ENCODE results near the gene COL23A1.
"Not testable (repeated sequence)": the region's sequence is repeated elsewhere in the genome, so short reads cannot be mapped to it uniquely, and the experiment has no call there.

COL23A1 gene

DNA sequence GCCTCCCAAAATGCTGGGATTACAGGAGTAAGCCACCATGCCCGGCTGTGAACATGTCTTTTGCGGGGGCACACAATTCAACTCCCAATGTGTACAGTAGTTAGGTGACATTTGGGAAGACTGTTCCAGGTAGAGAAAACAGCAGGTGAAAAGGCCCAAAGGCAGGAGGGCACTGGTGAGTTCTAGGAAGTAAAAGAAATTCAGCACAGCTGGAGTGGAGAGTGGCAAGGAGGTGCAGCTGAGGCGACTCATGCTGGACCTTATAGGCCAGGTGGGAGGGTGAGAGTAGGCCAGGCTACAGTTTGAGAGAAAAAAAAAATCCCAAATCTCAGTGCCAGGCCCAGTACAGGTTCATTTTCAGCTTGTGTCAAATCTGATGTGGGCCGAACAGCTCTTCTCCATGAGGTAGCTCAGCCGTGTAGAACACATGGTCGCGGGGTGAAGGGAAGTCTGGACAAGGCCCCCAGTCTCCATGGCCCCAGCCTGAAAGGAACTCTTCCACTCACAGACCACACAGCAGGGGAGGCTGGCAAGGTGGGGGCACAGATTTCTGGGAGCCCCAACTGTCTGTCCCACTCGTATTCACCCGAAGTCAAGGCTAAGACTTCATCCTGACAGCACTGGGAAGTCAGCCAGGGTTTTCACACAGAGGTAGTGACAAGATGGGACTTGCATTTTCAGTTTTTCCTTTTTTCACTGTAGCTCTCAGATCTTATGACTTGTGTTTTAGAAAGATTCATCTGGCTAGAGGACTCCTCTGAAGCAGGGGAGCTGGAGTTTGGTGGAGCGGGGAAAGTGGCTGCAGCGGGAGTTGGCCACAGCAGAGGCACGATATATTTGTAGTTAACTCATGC is 390.4 kb downstream of the COL23A1 start:
- no peak for DNase-seq

DNA sequence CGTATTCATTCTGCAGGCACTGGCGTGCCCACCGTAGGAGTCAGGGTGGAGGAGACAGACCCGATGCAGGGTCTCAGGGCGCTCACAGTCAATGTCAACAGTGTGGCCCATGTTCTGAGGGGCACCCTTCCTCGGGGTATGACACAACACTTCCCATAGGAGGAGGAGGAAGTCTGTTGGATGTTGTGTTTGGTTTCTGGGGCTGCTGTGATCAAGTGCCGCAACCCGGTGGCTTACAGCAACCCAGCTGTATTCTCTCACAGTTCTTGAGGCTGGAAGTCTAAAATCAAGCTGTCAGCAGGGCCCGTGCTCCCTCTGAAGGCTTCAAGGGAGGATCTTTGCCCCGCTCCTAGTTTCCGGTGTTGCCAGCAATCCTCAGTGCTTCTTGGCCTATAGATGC is 391.5 kb downstream of the COL23A1 start:
- no peak for DNase-seq

DNA sequence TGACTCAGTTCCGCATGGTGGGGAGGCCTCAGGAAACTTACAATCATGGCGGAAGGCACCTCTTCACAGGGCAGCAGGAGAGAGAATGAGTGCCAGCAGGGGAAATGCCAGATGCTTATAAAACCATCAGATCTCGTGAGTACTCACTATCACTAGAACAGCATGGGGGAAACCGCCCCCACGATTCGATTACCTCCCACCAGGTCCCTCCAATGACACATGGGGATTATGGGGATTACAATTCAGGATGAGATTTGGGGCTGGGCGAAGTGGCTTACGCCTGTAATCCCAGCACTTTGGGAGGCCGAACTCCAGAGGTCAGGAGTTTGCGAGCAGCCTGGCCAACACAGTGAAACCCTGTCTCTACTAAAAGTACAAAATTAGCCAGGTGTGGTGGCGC is 392.0 kb downstream of the COL23A1 start:
- DNase-seq: not testable (repeated sequence)

DNA sequence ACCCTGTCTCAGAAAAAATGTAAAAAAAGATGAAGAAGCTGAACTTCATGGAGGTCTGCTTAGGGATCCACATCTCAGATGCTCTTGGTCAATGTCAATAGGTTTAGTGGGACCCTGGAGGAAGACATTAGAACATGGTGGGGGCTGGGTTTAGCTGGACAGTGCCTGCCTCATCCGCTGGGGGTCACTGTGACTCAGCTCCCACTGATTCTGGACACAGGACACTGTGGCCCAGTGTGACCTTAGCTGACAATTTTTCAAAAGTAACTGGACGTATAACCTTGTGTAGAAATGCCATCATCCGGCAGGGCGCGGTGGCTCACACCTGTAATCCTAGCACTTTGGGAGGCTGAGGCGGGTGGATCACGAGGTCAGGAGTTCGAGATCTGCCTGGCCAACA is 393.2 kb downstream of the COL23A1 start:
- no peak for DNase-seq

DNA sequence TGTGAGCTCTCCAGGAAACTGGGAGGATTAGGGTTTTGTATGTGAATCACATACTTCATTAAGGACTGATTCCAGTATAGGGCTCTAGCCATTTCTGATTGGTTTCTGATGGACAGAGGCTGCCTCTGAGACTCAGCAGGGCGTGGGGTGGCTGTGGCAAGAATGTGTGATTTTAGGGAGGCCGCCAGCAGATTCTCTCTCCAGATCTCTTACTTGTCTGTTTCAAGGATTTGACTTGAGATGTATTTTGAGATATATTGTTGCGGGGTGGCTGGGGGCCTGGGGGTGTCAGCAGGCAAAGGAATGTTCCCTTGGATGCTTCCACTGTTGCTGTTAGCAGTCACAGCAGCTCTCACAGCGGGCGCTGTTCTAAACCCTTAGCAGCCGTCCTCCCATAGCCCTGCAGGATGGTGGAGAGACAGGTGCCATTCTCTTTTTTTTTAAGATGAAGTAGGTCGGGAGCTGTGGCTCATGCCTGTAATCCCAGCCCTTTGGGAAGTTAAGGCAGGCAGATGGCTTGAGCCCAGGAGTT is 393.8 kb downstream of the COL23A1 start:
- DNase-seq: no peak

DNA sequence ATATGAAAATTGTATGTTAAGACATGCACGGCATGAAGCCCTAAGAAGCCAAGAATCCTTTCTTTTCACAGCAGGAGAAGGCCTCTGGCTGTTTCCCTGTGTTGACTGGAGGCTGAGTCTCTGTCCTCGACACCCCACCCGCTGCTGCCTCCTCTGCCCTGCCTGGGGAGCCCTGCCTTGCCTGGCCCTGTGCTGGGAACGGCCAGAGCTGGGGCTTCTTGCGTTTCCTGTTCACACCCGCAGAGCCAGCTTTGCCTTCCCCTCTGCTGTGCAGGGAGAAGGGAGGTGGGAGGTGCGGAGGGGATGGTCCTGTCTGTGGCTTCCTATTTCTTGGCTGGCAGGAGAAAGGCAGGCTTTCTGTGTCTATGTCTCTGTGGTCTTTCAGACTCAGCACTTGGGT is 396.2 kb downstream of the COL23A1 start:
- no peak for DNase-seq

DNA sequence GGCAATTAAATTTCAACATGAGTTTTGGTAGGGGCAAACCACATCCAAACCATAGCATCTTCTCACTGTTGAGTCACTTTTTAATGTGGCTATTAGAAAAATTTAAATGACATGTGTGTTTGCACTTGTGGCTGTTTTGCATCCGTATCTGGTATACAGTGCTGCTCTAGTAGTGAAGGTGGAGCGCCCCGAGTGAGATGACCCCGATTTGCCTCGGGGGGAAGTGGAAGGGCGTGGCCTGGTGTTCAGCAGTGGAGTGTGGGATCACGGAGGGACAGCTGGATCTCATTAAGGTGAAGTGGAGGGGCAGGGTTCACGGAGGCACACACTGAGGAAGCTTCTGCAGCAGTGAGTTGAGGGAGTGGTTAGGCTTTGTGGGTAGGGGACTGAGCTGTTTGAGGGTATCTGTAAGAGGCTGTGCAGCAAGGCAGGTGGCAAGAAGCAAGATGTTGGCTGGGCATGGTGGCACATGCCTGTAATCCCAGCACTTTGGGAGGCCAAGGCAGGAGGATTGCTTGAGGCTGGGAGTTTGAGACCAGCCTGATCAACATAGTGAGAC is 396.9 kb downstream of the COL23A1 start:
- DNase-seq: no peak

DNA sequence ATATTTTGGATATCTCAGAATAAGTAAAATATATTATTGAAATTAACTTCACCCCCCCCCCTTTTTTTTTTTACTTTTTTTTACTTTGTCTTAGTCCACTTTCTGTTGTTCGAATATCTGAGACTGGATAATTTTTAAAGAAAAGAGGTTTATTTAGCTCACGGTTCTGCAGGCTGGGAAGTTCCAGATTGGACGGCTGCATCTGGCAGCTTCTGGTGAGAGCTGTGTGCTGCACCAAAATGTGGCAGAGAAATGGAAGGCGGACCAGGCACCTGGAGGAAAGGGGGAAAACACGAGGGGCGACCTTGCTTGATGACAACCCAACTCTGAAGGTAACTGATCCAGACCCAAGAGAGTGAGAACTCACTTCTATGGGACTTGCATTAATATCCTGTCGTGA is 397.4 kb downstream of the COL23A1 start:
- no peak for DNase-seq

DNA sequence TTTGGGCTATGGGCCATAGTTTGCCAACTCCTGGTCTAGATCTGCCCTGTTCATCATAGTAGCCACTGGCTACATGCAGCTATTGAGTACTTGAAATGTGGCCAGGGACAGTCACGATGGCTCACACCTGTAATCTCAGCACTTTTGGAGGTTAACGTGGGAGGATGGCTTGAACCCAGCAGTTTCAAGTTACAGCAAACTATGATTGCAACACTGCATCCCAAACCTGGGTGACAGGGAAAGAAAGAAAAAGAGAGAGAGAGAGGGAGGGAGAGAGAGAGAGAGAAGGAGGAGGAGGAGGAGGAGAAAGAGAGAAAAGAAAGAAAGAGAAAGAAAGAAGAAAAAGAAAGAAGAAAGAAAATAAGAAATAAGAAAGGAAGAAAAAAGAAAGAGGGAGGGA is 397.9 kb downstream of the COL23A1 start:
- no peak for DNase-seq

DNA sequence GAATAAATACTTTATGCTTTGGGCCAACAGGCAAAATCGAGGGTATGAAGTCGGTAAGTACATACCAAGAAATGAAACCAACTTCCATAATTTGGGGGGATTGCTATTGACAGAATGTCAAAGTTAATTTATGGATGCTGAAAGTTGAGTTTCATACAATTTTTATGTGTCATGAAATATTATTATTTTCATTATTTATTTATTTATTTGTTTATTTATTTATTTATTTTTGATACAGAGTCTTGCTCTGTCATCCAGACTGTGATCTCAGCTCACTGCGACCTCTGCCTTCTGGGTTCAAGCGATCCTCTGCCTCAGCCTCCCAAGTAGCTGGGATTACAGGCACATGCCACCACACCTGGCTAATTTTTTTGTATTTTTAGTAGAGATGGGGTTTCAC is 398.5 kb downstream of the COL23A1 start:
- no peak for DNase-seq

DNA sequence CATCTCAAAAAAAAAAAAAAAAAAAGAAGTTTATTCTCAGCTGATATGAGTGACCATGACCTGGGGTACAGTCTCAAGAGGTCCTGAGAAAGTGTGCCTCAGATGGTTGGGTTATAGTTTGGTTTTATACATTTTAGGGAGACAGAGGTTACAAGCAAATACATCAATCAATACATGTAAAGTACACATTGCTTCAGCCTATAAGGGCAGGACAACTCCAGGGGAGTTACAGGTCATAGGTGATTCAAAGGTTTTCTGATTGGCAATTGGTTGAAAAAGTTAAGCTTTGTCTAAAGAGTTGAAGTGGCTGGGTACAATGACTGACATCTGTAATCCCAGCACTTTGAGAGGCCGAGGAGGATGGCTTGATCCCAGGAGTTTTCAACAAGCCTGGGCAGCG is 400.8 kb downstream of the COL23A1 start:
- DNase-seq: no peak

All from 8988T (cell line).